ENCODE data around the gene TRIM67. TPM values are rescaled to one million over a fixed set of nuclear protein-coding genes. Genes with fewer than 3 reads are reported as not detected.

The TRIM67 gene
- polyA plus RNA-seq, 3 donors: 0.02 to 0.11 (median 0.03) TPM

DNA sequence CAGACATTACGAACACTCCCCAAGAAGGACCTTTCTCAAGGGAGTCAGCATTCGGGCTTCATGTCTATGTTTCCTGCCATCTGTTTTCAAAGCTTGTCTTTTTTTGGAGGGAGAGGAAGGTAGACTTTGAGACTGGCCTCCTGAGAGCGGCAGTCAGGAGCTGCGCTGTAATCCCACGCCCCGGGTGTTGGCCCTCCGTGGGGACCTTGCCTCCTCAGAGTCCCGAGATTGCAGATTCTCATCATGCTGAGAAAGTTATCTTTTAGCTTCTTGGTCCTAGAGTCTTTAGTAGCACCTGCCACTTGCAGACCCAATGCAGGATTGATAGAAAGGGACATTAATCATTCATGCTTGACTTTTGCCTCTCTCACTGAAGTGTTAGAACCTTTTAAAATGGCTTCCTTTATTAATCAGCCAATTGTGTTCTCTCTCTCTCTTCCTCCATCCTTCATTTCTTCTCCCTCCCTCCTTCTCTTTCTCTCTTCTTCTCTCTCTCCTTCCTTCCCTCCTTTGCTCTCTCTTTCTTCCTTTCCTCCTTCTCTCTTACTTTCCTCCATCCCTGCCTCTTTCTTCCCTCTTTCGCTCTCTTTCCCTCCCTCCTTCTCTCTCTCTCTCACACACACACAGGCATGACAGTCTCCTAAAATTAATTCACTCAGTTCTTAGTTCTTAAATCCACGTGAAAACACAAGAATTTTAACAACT is 54.0 kb downstream of the TRIM67 start:
- whole genome bisulfite sequencing, 3 donors: 71 to 73% (median 71%) methylated on average over 10 of the region's 10 CpGs
- H3K27ac ChIP-seq (ENCODE audit: low read depth, low read length): no peak overlapping the region

- WGBS, 3 donors: 47 to 51% (median 51%) methylated on average over 4 of the region's 4 CpGs
- no peak overlapping the region for H3K27ac ChIP-seq (ENCODE audit: low read depth, low read length)
These were observed 54.6 kb downstream of the TRIM67 start for GRCh38 chr1:231216498-231216897.

GRCh38 chr1:231217056-231217455 is 55.2 kb downstream of the TRIM67 start:
- 86 to 92% (median 87%) methylated on average over 11 of the region's 11 CpGs for WGBS, 3 donors
- no peak overlapping the region for H3K27ac ChIP-seq (ENCODE audit: low read depth, low read length)

DNA sequence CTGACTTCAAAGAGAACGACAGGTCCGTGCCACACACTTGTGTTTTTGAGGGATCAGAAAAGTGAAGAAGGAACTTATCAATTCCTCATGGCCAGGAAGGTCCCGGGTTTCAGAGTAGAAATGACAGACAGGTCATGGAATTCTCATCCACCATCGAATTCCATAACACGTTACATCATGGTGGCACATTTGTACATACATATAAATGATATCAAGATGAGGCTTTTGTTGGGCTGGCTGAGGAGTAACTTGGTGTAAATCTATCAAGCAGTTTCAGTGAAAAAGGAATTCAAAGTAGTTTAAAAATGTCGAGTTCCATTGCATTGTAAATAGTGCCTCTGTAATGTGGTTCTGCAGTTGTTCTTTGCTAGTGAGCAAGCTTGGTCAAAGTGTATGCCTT is 56.2 kb downstream of the TRIM67 start:
- WGBS, 3 donors: 72 to 80% (median 80%) methylated on average over 6 of the region's 6 CpGs
- no peak overlapping the region for H3K27ac ChIP-seq (ENCODE audit: low read depth, low read length)

- WGBS, 3 donors: 62 to 79% (median 73%) methylated on average over 10 of the region's 10 CpGs
- H3K27ac ChIP-seq (ENCODE audit: low read depth, low read length): no peak overlapping the region
These were observed 57.9 kb downstream of the TRIM67 start for GRCh38 chr1:231219422-231220401.

DNA sequence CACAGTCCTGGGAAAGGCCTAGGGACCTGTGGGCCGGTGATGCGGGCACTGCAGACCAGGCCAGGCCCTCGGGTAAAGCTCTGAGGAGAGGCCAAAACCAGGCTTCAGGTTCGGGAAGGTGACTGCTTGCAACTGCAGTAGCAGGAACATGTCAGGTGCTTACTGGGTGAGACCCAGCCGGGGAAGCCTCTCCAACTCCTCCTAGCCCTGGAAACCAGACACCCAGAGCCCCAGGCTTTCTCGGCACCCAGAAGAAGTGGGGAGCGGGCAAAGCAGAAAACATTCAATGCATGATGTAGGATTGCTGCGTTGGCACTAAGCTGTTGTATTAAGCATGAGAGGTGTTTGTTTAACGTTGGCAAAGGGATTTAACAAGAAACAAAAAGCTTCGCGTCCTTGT is 58.9 kb downstream of the TRIM67 start:
- WGBS, 3 donors: 83 to 90% (median 85%) methylated on average over 11 of the region's 11 CpGs
- H3K27ac ChIP-seq (ENCODE audit: low read depth, low read length): no peak overlapping the region

DNA sequence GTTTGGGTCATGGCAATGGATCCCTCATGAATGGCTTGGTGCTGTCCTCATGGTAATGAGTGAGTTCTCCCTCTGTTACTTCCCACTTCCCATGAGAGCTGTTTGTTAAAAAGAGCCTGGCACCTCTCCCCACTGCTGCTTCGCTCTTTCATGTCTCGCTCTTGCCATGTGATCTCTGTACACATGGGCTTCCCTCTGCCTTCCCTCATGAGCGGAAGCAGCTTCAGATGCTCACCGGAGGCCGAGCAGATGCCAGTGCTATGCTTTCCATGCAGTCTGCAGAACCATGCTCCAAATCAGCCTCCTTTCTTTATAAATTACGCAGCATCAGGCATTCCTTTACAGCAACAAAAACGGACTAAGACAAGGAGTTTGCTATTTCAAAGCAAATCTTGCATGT is 64.3 kb downstream of the TRIM67 start:
- 93 to 95% (median 95%) methylated on average over 7 of the region's 7 CpGs for WGBS, 3 donors
- H3K27ac ChIP-seq (ENCODE audit: low read depth, low read length): no peak overlapping the region

DNA sequence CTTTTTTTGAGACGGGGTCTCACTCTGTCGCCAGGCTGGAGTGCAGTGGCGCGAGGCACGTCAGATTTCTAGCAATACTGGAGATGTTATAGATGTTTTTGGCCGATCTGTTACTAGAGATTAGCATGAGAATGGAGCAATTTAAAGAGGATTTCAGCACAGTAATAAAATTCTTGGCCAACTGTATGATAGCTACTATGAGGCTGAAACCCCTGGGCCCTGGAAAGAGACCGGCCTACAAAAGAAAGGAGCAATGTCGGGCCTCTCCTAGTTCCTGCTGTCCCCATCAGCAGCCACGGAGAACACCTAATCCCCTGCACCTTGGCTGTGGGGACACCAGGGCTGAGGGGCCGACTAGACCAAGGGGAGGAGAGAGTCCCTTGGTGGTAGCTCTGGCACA is 69.7 kb downstream of the TRIM67 start:
- no peak overlapping the region for H3K27ac ChIP-seq (ENCODE audit: low read depth, low read length)
- 93 to 96% (median 93%) methylated on average over 10 of the region's 10 CpGs for WGBS, 3 donors

DNA sequence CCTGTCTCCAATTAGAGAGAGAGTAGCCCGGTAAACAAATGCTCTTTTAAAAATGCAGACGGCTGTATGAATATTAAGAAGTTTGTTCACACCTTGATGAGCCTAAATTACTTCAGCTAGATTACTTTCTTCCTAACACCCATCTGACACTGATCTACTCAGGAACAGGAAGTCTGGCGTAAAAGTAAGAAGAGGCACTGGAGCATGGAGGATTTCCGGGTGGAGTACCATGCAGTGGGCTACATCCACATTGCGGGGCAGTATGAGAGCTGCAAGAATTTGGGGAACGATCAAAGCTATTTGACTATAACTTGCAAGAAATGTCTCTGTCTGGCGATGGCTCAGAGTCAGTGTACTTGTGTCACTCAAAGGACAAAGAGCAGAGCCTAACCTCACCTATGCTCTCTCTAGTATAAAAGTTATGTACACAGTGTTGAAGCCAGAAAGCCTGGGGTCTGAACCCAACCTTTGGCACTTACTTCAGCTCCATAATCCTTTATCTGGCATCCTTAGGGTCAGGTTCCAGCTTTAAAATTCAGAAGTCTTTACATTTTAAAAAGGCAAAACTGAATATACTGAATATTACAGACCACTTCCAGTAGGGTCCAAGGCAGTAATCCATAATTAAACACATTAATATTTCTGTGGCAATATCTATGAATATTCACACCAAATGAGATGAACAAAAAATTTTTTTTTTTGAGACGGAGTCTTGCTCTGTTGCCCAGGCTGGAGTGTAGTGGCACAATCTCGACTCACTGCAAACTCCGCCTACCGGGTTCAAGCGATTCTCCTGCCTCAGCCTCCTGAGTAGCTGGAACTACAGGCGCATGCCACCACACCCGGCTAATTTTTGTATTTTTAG is 71.2 kb downstream of the TRIM67 start:
- WGBS, 3 donors: 65 to 90% (median 90%) methylated on average over 14 of the region's 14 CpGs

DNA sequence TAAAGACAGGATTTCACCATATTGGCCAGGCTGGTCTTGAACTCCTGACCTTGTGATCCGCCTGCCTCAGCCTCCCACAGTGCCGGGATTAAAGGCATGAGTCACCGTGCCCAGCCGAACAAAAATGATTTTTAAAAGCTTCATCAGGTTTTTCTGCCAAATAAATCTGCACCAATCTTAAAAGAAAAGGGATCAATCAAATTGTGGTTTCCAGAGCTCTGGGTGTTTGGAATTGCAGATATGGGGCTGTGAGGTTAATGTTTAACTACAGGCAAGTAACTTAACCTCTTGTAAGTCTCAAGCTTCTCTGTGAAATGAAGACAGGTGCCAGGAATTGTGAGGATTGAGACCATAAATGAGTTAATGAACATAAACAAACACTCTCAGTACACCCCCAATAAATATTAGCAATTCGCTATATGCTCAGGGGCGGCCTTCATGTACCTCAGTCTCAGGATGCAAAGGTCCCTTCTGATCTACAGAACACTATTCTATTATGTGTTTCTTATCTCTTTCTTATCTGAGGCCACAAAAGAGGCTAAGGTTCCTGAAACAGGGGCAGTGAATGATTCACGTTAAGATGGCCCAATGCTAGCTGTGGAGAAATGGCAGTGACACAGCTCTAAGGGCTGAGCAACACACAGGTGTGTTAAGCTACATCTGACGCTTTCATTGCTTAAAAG is 72.0 kb downstream of the TRIM67 start:
- H3K27ac ChIP-seq (ENCODE audit: low read depth, low read length): no peak overlapping the region
- 31 to 84% (median 75%) methylated on average over 8 of the region's 8 CpGs for WGBS, 3 donors

More for the DNA sequence above, 71.2 kb downstream of the TRIM67 start:
- no peak overlapping the region for H3K27ac ChIP-seq (ENCODE audit: low read depth, low read length)

GRCh38 chr1:231234506-231234905 is 72.6 kb downstream of the TRIM67 start:
- no peak overlapping the region for H3K27ac ChIP-seq (ENCODE audit: low read depth, low read length)
- 23 to 94% (median 90%) methylated on average over 3 of the region's 3 CpGs for WGBS, 3 donors

- WGBS, 3 donors: 87 to 96% (median 94%) methylated on average over 3 of the region's 3 CpGs
- no peak overlapping the region for H3K27ac ChIP-seq (ENCODE audit: low read depth, low read length)
These were observed 73.8 kb downstream of the TRIM67 start for GRCh38 chr1:231235526-231236207.

GRCh38 chr1:231236208-231236591 is 74.3 kb downstream of the TRIM67 start:
- no peak overlapping the region for H3K27ac ChIP-seq (ENCODE audit: low read depth, low read length)
- 37 to 68% (median 38%) methylated on average over 4 of the region's 4 CpGs for WGBS, 3 donors

DNA sequence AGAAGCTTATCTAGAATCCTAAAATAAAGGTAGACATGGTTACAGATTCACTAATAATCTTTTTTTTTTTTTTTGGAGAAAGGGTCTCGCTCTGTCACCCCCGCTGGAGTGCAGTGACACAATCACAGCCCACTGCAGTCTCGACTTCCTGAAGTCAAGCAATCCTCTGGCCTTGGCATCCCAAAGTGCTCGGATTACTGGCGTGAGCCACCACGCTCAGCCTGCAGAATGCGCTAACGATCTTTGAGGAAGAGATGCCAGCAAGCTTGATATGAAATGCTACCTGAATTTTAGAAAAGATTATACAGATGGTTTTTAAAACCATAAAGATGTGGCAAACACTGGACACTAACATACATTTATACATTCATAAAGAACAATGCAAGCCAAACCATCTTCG is 75.1 kb downstream of the TRIM67 start:
- H3K27ac ChIP-seq (ENCODE audit: low read depth, low read length): no peak overlapping the region
- 89 to 92% (median 90%) methylated on average over 9 of the region's 9 CpGs for WGBS, 3 donors

GRCh38 chr1:231238298-231238697 is 76.4 kb downstream of the TRIM67 start:
- H3K27ac ChIP-seq (ENCODE audit: low read depth, low read length): no peak overlapping the region
- WGBS, 3 donors: 86 to 97% (median 96%) methylated on average over 1 of the region's 1 CpG

- H3K27ac ChIP-seq (ENCODE audit: low read depth, low read length): no peak overlapping the region
- WGBS, 3 donors: 2 to 3% (median 2%) methylated on average over 13 of the region's 13 CpGs
These were observed 78.6 kb downstream of the TRIM67 start for GRCh38 chr1:231240531-231240882.

GRCh38 chr1:231240883-231241735 is 79.3 kb downstream of the TRIM67 start, which contains the start of gene GNPAT:
Gene GNPAT, plus strand, starts transcription at chr1:231241212. Its CDS starts 167 bp downstream, at chr1:231241379.
- H3K27ac ChIP-seq (ENCODE audit: low read depth, low read length): peak within 1 kb of the TSS; percentile 12
- WGBS, 3 donors: 0 to 1% (median 0%) methylated on average over 50 to 51 of the region's 51 CpGs

Measured in adipose tissue (tissue), 3 donors.